ENCODE measurements around the gene JMJD7. TPM values are rescaled to one million over a fixed set of nuclear protein-coding genes. Genes with fewer than 3 reads are reported as not detected.

Gene JMJD7
- total RNA-seq, 4 donors from 2014 or later: 0.59 to 27.2 (median 9.8) TPM

GRCh38 chr15:41849204-41849603 is 21.3 kb downstream of the JMJD7 start:
- H3K4me1 ChIP-seq: no peaks in the 10 kb centered on the region
- H3K4me3 ChIP-seq: no peak overlapping the region
- no peak overlapping the region for H3K27ac ChIP-seq
- H3K27me3 ChIP-seq: no peaks in the 10 kb centered on the region
- no peaks in the 10 kb centered on the region for H3K36me3 ChIP-seq
- intact Hi-C loops (cut with DNase I; ENCODE audit: low total_unique reads): no loop called here
- no peak for TF ChIP-seq POLR2A (IDR thresholded peaks at IDR 0.05)
- TF ChIP-seq, protein P1, sequence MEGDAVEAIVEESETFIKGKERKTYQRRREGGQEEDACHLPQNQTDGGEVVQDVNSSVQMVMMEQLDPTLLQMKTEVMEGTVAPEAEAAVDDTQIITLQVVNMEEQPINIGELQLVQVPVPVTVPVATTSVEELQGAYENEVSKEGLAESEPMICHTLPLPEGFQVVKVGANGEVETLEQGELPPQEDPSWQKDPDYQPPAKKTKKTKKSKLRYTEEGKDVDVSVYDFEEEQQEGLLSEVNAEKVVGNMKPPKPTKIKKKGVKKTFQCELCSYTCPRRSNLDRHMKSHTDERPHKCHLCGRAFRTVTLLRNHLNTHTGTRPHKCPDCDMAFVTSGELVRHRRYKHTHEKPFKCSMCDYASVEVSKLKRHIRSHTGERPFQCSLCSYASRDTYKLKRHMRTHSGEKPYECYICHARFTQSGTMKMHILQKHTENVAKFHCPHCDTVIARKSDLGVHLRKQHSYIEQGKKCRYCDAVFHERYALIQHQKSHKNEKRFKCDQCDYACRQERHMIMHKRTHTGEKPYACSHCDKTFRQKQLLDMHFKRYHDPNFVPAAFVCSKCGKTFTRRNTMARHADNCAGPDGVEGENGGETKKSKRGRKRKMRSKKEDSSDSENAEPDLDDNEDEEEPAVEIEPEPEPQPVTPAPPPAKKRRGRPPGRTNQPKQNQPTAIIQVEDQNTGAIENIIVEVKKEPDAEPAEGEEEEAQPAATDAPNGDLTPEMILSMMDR (IDR thresholded peaks at IDR 0.05): no peak
- DNase-seq: no peak
- no peaks in the 10 kb centered on the region for H3K9me3 ChIP-seq

- Histone ChIP-seq H3K9me3 (no peaks in the 10 kb centered on the region), H3K27me3 (no peaks in the 10 kb centered on the region), H3K36me3 (no peaks in the 10 kb centered on the region), H3K4me3 (no peak overlapping the region), H3K27ac (no peak overlapping the region), H3K4me1 (no peaks in the 10 kb centered on the region)
- intact Hi-C loops (cut with DNase I; ENCODE audit: low total_unique reads): loop anchor here (10.0 kb wide), 1 partner anchor 65 kb away; no protein-coding TSS in a partner anchor
- no peak for DNase-seq
- TF ChIP-seq POLR2A (IDR thresholded peaks at IDR 0.05): no peak
- TF ChIP-seq, protein P1 (IDR thresholded peaks at IDR 0.05): no peak
Measured at GRCh38 chr15:41849861-41850260, 22.0 kb downstream of the JMJD7 start.

- H3K4me3 ChIP-seq: no peak overlapping the region
- no peaks in the 10 kb centered on the region for H3K27me3 ChIP-seq
- H3K27ac ChIP-seq: no peak overlapping the region
- no peak for DNase-seq
- H3K4me1 ChIP-seq: no peaks in the 10 kb centered on the region
- TF ChIP-seq POLR2A (IDR thresholded peaks at IDR 0.05): no peak
- TF ChIP-seq, protein P1 (IDR thresholded peaks at IDR 0.05): no peak
- no peaks in the 10 kb centered on the region for H3K9me3 ChIP-seq
- intact Hi-C loops (cut with DNase I; ENCODE audit: low total_unique reads): loop anchor here (10.0 kb wide), 1 partner anchor 64 kb away; no protein-coding TSS in a partner anchor
- H3K36me3 ChIP-seq: no peaks in the 10 kb centered on the region
Measured at GRCh38 chr15:41850482-41851166, 22.7 kb downstream of the JMJD7 start.

DNA sequence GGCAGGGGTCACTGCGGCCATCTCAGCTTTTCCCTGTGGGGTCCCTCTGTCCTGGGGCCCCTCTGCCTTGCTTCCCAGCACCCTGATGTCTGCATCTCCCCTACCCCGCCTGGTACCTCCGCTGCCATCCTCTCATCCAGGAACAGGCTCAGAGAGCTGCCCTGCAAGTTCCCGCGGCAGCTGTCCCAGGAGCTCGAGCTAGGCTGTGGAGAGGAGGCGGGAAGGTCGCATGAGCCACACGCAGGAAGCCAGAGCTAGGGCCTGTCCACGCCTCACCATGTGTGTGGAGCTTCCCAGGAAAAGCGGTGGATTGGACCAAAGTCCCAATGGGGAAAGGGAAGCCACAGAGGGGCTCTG is 23.3 kb downstream of the JMJD7 start:
- no peaks in the 10 kb centered on the region for H3K4me1 ChIP-seq
- no peak for DNase-seq
- no peaks in the 10 kb centered on the region for H3K27me3 ChIP-seq
- TF ChIP-seq, protein P1 (IDR thresholded peaks at IDR 0.05): no peak
- TF ChIP-seq POLR2A (IDR thresholded peaks at IDR 0.05): no peak
- intact Hi-C loops (cut with DNase I; ENCODE audit: low total_unique reads): loop anchor here (10.0 kb wide), 1 partner anchor 64 kb away; no protein-coding TSS in a partner anchor
- no peaks in the 10 kb centered on the region for H3K36me3 ChIP-seq
- no peak overlapping the region for H3K27ac ChIP-seq
- H3K4me3 ChIP-seq: no peak overlapping the region
- H3K9me3 ChIP-seq: no peaks in the 10 kb centered on the region

DNA sequence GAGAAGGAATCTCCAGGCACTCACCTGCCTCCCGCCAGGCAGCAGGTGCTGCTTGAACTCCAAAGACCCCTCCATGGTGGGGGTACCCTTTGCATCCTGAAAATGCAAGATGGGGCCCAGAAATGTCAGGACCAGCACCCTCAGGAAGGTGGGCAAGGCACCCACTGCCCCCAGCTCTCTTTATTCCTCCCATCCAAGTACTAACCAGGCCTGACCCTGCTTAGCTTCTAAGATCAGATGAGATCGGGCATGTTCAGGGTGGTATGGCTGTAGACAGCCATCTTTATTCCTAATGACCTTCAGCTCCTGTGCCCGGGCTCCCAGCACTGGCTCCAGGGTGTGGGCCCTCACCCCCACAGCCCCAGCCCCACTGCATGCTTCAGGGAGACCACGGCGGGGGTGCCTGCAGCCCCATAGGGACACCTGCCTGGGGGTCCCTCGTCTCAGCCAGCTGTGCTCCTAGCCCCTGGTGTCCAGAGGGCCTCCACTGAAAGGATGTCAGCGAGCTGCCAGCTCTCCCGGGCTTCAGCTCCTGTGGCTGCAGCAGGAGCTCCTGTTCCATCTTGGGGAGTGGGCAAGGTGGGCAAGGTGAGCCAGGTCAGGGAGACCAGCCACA is 24.0 kb downstream of the JMJD7 start:
- no peak for DNase-seq
- Histone ChIP-seq H3K27me3 (no peaks in the 10 kb centered on the region), H3K9me3 (no peaks in the 10 kb centered on the region), H3K36me3 (no peaks in the 10 kb centered on the region), H3K27ac (no peak overlapping the region), H3K4me1 (no peaks in the 10 kb centered on the region), H3K4me3 (no peak overlapping the region)
- TF ChIP-seq, protein P1 (IDR thresholded peaks at IDR 0.05): no peak
- TF ChIP-seq POLR2A (IDR thresholded peaks at IDR 0.05): no peak
- intact Hi-C loops (cut with DNase I; ENCODE audit: low total_unique reads): loop anchor here (10.0 kb wide), 1 partner anchor 63 kb away; no protein-coding TSS in a partner anchor

Measured in uterus (tissue), 4 donors.